8988T (cell line): ENCODE measurements around the gene PTGES2.
"Not testable (repeated sequence)": the region's sequence is repeated elsewhere in the genome, so short reads cannot be mapped to it uniquely, and the experiment has no call there.

ENCODE experiments used
- DNase-seq: peaks from one replicate; pipeline ENCODE4 v3.0.0; 2011

Gene PTGES2

DNA sequence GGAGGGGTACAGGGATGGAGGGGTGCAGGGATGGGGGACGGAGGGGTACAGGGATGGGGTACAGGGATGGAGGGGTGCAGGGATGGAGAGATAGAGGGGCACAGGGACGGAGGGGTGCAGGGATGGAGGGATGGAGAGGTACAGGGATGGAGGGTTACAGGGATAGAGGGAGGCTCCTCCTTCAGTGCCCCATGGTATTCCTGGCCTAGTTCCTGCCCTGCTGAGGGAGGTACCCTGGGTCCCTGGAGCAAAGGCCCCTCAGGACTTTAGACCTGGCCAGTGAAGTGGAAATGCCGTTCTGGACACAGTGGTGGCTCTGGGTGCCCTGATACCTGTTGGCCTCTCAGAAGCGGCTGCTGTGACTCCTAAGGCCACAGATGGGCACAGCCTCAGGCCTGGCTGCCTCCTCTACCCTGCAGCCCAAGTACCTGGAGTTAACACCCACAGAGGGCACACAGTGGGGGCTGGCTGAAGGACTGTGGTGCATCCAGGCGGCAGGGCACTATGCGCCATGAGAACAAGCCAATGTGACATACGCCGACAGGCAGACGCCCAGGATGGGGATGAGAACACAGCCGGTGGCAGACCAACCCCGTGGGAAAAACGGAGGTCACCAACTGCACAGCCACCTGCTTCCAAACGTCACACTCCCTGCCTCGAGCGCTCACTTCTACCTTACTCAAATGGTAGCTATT lies 8.4 kb downstream of the PTGES2 start:
- DNase-seq: no peak

- no peak for DNase-seq
Observed at GRCh38 chr9:128118472-128118857, 9.1 kb downstream of the PTGES2 start.

GRCh38 chr9:128117613-128118471 lies 9.7 kb downstream of the PTGES2 start:
- peak; percentile 74 for DNase-seq

- DNase-seq: no peak
Observed at GRCh38 chr9:128116104-128117083, 11.1 kb downstream of the PTGES2 start.

DNA sequence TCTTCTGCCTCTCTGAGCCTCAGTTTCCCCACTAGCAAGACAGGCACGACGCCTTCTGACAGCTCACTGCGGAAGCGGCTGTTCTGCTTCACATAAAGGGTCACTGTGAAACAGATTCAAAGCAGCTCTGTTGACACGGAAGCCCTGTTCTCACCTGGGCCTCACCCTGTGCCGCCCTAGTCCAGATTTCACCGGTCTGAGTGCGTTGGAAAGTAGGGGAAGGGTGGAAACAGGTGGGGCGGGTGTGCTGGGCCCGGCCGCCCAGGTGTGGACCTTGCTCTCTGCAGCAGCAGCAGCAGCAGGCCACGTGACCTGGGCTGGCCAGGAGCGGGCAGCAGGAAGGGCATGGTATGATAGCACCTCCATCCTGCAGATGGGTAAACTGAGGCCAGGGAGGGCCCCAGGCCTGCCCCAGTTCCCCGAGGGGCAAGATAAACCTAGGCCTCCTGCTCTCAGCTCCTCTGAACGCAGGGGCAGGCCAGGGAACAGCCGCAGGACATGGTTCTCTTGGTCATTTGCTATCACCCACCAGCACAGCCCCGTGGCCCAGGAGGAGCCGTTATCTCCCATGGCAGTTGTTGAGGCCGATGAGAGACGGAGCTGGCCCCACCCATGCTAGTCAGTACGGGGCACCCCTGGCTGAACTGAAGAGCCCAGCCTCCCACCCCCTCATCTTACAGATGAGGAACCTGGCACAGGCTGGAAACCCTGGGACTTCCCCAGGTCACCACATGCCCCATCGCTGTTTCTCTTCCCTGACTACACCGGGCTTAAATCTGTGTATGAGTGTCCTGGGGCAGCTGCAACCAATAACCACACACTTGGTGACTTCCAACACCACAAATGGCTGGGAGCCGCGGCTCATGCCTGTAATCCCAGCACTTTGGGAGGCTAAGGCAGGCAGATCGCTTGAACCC lies 12.1 kb downstream of the PTGES2 start:
- DNase-seq: no peak

DNA sequence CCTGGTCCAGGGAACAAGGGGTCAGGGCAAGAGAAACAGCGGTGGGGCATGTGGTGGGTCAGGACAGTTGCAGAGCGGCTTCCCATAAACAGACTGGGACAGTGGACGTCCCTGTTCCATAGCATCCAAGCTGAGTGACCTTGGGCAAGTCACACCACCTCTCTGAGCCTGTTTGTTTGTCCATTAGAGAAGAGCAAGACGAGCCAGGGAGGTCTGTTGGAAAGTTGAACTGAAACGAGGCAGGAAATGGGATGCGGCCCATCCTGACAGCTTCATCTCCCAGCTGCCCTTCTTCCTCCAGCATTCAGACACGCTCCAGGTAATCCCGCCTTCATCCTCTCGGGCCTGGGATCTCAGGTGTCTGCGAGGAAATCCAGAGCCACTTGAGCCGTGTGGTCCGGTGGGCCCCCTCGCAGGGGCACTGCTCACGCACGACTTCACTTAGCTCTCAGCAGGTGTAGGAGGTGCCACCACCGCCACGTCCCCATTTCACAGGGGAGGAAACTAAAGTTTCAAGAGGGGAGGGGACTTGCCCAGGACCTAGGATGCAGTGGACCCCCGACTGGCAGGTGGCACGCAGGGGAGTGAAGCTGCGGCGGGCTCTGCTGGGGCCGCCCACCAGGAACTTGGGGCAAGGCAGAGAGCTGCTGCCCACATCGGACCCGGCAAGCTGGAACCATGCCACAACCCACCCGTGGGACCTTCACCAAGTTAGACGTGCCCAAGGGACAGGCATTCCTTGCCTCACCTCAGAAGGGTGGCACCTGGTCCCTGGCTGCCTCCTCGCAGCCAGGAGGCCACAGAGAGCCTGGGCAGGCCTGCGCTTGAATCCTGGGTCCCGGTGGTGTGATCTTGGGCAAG lies 13.0 kb downstream of the PTGES2 start:
- DNase-seq: no peak

DNA sequence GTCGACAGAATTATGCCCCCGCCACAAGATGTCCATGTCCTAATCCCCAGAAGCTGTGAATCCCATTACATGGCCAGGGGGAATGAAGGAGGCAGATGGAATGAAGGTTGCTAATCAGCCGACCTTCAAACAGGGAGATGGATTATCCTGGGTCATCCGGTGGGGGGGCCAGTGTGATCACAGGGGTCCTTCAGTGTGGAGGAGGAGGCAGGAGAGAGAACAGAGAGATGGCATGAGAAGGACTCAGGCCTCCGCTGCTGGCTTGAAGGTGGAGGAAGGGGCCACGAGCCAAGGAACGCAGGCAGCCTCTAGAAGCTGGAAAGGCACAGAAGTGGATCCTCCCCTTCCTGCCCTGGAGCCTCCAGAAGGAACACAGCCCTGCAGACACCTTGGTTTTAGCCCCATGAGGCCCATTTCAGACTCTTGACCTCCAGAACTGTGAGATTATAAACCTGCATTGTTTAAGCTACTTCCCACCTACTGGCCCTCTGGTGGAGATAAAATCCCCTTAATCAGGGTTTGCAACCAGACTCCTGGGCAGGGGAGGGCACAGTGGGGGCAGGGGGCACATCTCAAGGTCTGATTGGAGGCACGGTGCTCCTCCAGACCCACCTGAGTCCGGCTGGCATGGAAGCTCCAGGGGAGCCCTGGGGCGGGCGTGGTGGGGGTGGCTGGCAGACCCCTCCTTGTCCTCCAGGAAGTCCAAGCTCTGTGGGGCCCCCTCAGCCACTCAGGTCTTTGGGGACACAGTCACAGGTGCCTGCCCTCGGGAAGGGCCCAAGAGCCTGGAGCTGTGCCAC lies 13.8 kb downstream of the PTGES2 start:
- no peak for DNase-seq

GRCh38 chr9:128111726-128112125 lies 15.8 kb downstream of the PTGES2 start:
- not testable (repeated sequence) for DNase-seq

DNA sequence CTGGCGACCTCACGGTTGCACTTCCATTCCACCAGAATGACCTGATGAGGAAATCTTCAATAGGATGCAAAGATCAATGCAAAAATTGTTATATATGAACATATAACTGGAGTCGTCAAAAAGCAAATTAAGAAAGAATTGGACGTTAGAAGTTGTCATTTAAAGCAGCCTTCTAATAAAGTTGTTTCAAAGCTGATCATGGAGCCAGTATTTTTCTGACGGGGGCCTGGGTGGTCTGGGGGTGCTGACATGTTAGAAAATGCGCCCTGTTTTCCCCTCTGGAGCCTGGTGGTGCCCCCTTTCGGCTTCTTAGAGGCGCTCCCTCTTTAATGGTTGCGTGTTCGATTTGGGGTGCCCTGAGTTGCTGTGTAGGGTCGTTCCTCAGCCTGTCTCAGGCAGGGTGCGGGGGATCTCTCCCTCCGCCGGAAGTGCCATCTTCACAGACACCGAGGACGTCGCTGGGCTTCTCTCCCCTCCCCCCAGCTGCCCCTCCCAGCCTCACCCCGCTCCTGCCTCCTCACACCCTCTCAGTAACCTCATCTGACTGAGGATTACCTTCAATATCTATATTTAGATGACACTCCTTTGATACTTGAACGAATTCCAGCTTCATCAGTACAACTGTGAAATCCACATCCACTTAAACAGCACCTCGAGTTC lies 18.3 kb downstream of the PTGES2 start:
- no peak for DNase-seq

- no peak for DNase-seq
Observed at GRCh38 chr9:128108269-128109049, 19.1 kb downstream of the PTGES2 start.

GRCh38 chr9:128107468-128108268 lies 19.9 kb downstream of the PTGES2 start:
- no peak for DNase-seq

- no peak for DNase-seq
Observed at GRCh38 chr9:128106940-128107467, 20.5 kb downstream of the PTGES2 start.

DNA sequence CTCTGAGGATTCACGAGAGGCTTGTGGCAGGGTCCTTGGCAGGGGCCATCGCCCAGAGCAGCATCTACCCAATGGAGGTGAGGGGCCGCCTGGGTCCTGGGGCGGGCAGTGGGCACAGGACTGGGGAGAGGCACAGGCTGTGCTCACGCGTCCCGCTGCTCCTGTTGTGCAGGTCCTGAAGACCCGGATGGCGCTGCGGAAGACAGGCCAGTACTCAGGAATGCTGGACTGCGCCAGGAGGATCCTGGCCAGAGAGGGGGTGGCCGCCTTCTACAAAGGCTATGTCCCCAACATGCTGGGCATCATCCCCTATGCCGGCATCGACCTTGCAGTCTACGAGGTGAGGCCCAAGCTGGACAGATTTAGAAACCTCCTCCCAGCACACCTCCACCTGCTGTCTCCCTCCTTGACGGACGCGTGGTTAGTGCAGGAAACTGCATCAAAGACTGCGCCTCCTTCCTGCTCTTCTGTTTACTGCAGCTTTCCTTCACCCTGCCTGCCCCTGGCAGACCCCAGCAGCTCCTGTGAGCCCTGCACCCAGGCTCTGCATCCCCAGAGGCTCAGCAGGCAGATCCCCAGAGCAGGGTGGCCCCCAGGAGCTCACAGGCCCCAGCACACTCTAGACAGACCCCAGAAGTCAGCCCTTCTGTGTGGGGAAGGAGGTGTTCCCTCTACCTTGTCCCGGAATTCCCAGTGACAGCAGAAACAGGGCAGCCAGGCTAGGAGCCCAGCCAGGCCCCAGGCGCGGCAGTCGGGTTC lies 21.2 kb downstream of the PTGES2 start:
- no peak for DNase-seq

- DNase-seq: no peak
Observed at GRCh38 chr9:128105538-128106175, 21.9 kb downstream of the PTGES2 start.

DNA sequence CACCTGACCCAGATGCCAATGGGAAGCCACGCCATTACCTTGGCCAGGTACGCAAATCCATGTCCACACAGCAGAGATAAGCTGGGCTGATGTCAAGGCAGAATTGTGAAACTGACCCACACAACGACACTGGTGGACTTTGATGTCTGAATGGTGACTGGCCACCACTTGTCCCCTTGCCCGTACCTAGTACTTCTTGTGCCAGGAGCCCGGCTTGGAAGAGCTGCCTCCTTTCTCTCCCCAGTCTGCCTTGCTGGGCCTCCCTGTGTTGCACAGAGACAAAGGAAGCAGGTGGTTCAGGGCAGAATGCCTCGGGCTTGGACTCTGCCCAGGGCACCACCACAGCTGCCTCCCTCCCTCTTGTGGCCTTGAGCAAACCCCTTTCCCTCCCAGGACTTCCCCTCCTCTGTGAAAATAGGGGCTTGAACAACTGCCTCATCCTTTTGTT lies 23.3 kb downstream of the PTGES2 start:
- no peak for DNase-seq

DNA sequence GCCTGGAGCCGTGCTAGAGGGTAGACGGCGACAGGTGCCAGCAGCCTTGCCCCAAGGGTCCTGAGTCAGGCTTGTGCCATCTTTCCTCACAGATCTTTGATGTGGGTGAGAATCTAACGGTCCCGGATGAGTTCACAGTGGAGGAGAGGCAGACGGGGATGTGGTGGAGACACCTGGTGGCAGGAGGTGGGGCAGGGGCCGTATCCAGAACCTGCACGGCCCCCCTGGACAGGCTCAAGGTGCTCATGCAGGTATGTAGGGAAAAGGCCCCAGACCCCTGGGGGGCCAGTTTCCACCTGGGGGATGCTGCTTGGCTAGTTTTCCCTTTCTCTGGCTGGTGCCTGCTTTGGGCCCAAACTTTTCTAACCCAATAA lies 24.0 kb downstream of the PTGES2 start:
- no peak for DNase-seq
